HFF-Myc (cell line): ENCODE results near the gene TTLL1.

Source experiments
- DNase-seq: peaks from one replicate; pipeline ENCODE4 v3.0.0-alpha.2; 2011; ENCODE audit warnings: low read depth; ENCODE audit errors: extremely low read depth
- H3K4me3 ChIP-seq: replicated peaks from 2 replicates; pipeline ENCODE4 v1.5.1; 2011; ENCODE audit warnings: low read depth, mild to moderate bottlenecking, control low read depth, low read length
- TF ChIP-seq, protein P1 (sequence below): IDR thresholded peaks from 2 replicates; pipeline ENCODE4 v1.5.1; 2012; ENCODE audit warnings: mild to moderate bottlenecking, low read depth, low read length, control low read depth; ENCODE audit errors: missing control alignments

Gene TTLL1

GRCh38 chr22:43008921-43009320 lies 80.3 kb downstream of the TTLL1 start:
- DNase-seq, result no peak
- no peak overlapping the region for H3K4me3 ChIP-seq
- TF ChIP-seq, protein P1, sequence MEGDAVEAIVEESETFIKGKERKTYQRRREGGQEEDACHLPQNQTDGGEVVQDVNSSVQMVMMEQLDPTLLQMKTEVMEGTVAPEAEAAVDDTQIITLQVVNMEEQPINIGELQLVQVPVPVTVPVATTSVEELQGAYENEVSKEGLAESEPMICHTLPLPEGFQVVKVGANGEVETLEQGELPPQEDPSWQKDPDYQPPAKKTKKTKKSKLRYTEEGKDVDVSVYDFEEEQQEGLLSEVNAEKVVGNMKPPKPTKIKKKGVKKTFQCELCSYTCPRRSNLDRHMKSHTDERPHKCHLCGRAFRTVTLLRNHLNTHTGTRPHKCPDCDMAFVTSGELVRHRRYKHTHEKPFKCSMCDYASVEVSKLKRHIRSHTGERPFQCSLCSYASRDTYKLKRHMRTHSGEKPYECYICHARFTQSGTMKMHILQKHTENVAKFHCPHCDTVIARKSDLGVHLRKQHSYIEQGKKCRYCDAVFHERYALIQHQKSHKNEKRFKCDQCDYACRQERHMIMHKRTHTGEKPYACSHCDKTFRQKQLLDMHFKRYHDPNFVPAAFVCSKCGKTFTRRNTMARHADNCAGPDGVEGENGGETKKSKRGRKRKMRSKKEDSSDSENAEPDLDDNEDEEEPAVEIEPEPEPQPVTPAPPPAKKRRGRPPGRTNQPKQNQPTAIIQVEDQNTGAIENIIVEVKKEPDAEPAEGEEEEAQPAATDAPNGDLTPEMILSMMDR, result no peak

- TF ChIP-seq, protein P1, result no peak
- no peak overlapping the region for H3K4me3 ChIP-seq
- DNase-seq, result no peak
These were observed 80.7 kb downstream of the TTLL1 start for GRCh38 chr22:43008509-43008908.

DNA sequence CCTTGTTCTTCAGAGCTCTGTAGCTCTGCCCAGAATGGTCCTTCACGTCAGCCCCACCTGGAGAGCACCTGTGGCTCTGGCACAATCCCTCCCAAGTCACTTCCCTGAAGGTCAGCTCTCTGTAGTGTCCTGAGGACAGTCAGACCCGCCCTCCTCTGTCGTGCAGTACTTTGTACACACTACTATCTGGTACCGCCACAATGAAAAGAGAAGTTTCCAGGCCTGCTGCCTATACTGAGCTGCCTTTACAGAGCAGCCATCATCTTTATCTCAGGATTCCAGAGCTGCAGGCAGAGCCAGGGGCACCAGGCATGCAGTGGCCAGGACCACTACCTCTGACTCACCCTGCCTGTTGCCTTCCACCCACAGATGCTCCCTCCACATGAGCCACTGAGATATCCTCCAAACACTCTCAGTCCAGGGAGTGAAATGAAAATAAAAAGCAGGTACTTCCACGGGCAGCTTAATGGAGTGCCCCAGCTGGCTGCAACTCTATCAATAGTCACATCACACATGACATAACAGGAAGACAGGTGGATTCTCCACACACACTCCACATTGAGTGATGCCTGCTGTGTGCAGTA lies 81.6 kb downstream of the TTLL1 start:
- TF ChIP-seq, protein P1, result no peak
- no peak overlapping the region for H3K4me3 ChIP-seq
- no peak for DNase-seq

DNA sequence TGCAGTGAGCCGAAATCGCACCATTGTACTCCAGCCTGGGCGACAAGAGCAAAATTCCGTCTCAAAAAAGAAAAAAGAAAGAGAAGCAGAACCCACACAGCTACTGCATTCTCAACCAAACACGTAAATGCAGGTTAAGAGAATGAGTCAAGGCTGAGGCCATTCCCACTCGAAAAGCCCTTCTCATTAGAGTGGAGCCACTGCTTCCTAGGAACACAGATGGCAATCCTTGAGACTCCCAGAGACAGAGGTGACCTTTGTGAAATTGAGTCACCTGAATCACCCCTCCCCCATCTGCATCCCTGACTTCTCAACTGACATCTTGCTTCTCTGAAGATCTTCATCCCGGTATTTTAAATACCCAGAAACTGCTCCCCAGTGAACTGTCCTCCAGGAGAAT lies 82.4 kb downstream of the TTLL1 start:
- H3K4me3 ChIP-seq, result no peak overlapping the region
- DNase-seq, result no peak
- TF ChIP-seq, protein P1, result no peak

DNA sequence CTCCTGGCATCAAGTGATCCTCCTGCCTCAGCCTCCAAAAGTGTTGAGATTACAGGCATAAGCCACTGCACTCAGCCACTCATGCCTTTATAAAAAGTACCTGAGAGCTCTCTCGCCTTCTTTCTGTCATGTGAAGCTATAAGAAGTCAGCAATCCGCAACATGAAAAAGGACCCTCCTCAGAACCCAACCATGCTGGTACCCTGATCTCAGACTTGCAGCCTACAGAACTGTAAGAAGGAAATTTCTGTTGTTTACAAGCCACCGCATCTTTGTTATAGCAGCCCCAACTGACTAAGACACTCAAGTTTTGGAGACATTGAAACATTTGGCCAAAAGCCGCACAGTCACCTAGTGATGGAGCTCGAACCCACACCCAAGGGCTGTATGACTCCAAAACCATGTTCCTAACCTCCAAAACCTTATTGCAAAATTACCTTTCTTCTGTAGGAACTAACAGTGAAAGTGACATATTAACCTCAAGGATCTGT lies 83.1 kb downstream of the TTLL1 start:
- TF ChIP-seq, protein P1, result no peak
- H3K4me3 ChIP-seq, result no peak overlapping the region
- no peak for DNase-seq

DNA sequence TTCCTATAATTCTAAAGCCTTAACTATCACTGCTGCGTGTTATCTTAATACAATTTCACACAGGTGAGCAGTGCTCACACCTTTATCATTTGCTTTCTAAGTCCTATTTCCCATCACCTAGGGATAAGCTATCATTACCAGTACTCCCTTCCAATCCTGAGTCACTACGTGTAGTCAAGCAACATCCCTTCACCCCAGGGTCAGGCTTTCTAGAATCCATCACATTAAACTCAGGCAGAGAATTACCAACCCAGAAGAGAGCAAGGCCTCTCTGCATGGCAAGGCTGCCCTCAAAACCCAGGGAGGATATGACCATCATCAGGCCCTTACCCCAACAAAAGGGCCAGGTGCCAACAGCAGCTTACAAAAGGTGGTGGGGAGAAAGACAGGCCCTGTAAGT lies 84.1 kb downstream of the TTLL1 start:
- no peak for DNase-seq
- no peak overlapping the region for H3K4me3 ChIP-seq
- TF ChIP-seq, protein P1, result no peak
